Retinal pigment epithelial cell (primary cell): ENCODE results near the gene CNTROB.

Source experiments
- DNase-seq: peaks from one replicate; pipeline ENCODE4 v3.0.0-alpha.2; 2010; ENCODE audit warnings: low read depth
- H3K4me3 ChIP-seq: 2 replicates; pipeline ENCODE4 v1.5.1; 2011; ENCODE audit warnings: mild to moderate bottlenecking, low read length, control low read depth, moderate library complexity
- TF ChIP-seq, protein P1 (sequence below): conservative IDR thresholded peaks from 2 replicates; pipeline ENCODE4 v1.5.1; 2011; ENCODE audit warnings: low read depth, low read length, control low read depth, inconsistent platforms

CNTROB gene

DNA sequence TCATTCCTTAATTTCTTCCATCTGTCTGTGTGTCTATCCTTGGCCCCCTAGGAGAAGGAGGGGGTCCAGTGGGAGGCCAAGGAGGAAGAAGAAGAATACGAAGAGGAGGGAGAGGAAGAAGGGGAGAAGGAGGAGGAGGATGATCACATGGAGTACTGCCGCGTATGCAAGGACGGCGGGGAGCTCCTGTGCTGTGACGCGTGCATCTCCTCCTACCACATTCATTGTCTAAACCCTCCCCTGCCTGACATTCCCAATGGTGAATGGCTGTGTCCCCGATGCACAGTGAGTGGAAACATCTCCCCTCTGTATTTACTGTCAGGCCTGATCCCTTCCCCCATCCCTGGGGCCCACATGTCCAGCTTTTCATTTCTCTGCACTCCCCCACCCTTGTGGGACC lies 37.1 kb upstream of the CNTROB start:
- TF ChIP-seq, protein P1, sequence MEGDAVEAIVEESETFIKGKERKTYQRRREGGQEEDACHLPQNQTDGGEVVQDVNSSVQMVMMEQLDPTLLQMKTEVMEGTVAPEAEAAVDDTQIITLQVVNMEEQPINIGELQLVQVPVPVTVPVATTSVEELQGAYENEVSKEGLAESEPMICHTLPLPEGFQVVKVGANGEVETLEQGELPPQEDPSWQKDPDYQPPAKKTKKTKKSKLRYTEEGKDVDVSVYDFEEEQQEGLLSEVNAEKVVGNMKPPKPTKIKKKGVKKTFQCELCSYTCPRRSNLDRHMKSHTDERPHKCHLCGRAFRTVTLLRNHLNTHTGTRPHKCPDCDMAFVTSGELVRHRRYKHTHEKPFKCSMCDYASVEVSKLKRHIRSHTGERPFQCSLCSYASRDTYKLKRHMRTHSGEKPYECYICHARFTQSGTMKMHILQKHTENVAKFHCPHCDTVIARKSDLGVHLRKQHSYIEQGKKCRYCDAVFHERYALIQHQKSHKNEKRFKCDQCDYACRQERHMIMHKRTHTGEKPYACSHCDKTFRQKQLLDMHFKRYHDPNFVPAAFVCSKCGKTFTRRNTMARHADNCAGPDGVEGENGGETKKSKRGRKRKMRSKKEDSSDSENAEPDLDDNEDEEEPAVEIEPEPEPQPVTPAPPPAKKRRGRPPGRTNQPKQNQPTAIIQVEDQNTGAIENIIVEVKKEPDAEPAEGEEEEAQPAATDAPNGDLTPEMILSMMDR: no peak
- H3K4me3 ChIP-seq: no peak overlapping the region
- no peak for DNase-seq

DNA sequence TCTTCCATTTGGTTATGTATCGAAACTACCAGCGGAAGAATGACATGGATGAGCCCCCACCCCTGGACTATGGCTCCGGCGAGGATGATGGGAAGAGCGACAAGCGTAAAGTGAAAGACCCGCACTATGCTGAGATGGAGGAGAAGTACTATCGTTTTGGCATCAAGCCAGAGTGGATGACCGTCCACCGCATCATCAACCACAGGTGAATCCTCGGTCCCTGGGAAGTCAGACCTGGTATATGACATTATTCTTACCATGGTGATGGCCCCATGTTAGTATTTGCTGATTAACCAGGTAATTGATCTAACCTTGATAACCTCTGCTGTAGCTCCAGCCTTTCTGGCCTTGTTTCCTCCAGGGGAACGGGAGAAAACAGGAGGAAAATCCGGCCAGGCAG lies 34.9 kb upstream of the CNTROB start:
- DNase-seq: no peak
- no peak overlapping the region for H3K4me3 ChIP-seq
- TF ChIP-seq, protein P1: no peak

DNA sequence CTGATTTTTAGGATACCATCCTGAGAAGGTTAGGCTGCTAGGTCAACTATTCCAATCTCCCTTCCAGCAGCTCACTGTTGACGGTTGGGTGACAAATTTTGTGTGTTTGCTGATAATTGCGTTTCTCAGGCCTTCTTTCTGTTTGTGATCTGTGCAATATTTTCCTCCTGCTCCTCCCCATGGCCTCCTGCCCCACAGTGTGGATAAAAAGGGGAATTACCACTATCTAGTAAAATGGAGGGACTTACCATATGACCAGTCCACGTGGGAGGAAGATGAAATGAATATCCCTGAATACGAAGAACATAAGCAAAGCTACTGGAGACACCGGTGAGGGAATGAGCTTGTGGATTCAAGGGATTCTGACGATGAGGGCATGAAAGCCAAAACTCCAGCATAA lies 34.2 kb upstream of the CNTROB start:
- H3K4me3 ChIP-seq: no peak overlapping the region
- no peak for DNase-seq
- TF ChIP-seq, protein P1: peak; percentile 53

DNA sequence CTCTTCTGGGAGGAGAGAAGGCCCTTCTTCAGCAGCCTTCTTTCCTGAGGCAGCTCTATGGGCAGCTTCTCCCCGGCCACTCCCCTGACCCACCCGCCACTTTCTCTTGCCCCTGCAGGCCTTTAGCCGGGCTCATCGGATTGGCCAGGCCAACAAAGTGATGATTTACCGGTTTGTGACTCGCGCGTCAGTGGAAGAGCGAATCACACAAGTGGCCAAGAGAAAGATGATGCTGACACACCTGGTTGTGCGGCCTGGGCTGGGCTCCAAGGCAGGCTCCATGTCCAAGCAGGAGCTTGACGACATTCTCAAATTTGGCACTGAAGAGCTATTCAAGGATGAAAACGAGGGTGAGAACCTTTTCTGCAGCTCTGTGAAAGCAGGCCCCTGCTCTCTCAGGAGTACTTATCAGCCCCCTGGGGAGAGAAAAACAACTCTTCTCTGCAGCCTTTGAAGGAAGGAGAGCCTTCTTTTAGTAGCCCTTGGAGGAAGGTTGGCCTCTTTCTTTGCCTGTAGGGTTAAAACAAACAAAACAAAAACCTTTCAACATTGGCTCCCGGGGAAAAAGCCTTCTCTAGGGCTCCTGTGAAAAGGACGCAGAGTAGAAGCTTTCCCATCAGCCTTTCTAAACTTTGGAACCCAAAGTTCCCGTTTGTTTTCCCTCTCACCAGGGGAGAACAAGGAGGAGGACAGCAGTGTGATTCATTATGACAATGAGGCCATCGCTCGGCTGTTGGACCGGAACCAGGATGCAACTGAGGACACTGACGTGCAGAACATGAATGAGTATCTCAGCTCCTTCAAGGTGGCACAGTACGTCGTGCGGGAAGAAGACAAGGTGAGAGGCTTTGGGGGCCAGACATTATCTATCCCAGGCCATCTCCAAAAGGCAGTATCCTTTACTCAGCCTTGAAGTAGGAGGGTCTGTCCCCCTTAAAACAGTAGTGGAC lies 28.6 kb upstream of the CNTROB start:
- H3K4me3 ChIP-seq: no peak overlapping the region
- TF ChIP-seq, protein P1: no peak
- no peak for DNase-seq

DNA sequence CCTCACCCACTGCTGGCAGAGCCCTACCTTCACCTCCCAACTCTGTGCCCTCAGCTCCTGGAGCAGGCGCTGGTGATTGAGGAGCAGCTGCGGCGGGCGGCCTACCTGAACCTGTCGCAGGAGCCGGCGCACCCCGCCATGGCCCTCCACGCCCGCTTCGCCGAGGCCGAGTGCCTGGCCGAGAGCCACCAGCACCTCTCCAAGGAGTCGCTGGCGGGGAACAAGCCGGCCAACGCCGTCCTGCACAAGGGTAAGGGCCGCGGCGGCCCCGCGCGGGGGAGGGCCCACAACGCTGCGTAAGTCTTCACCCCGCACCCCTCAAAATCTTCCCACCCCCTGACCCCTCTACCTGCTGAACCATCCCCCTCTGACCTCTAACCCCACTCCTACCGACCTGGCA lies 22.9 kb upstream of the CNTROB start:
- TF ChIP-seq, protein P1: no peak
- no peak for DNase-seq
- H3K4me3 ChIP-seq: no peak overlapping the region

DNA sequence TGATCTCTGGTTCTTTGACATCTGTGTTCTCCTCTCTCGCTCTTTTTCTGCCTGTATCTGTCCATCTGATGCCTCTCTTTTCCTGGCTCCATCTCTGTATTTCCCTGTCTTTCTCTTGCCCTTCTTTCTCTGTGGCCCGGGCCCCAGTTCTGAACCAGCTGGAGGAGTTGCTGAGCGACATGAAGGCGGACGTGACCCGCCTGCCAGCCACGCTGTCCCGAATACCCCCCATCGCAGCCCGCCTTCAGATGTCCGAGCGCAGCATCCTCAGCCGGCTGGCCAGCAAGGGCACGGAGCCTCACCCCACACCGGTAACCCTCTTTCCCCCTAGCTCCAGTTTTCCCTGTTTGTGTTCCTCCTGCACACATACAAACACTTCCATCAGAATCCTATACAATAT lies 21.7 kb upstream of the CNTROB start:
- no peak for DNase-seq
- TF ChIP-seq, protein P1: no peak
- no peak overlapping the region for H3K4me3 ChIP-seq

DNA sequence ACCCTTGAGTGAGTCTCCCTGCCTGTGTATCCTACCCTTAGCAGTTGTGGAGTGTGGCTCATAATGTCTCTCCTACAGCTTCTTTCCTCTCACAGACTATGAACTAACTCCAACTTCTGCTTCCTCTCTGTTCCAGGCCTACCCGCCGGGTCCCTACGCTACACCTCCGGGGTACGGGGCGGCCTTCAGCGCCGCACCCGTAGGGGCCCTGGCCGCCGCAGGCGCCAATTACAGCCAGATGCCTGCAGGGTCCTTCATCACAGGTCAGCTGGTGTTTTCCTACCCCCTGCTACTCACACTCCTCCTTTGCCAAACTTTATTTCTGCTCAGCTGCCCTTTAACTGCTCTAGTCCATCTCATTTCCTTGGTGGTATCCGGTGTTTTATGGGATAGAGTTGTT lies 21.3 kb upstream of the CNTROB start:
- TF ChIP-seq, protein P1: no peak
- H3K4me3 ChIP-seq: no peak overlapping the region
- no peak for DNase-seq
